Cardiac fibroblast (primary cell): Measurements from ENCODE around the gene TFG.

Experiments used
- DNase-seq, 2 donors: peaks; one replicate each; pipeline versions ENCODE4 v3.0.0 to v3.0.0-alpha.2; 2010; ENCODE audit warnings: low read depth in 2 of 2
- H3K4me3 ChIP-seq, 2 donors: replicated peaks in 1 of 2; 1 replicate in 1 of 2; 2 replicates in 1 of 2; pipeline ENCODE4 v1.5.1; 2011; ENCODE audit warnings: low read depth in 2 of 2, low read length in 2 of 2, mild to moderate bottlenecking in 2 of 2, moderate library complexity in 1 of 2
- CTCF ChIP-seq: IDR thresholded peaks from one replicate; pipeline ENCODE4 v1.5.1; 2011; ENCODE audit warnings: low read depth, mild to moderate bottlenecking, low read length, inconsistent platforms

The TFG gene

GRCh38 chr3:100717637-100718487 lies 8.6 kb downstream of the TFG start:
- no peak overlapping the region for H3K4me3 ChIP-seq
- no peak for TF ChIP-seq CTCF
- DNase-seq = no peak

GRCh38 chr3:100719136-100719535 lies 9.8 kb downstream of the TFG start:
- no peak for TF ChIP-seq CTCF
- H3K4me3 ChIP-seq = no peak overlapping the region
- DNase-seq = no peak

GRCh38 chr3:100720426-100720825 lies 11.1 kb downstream of the TFG start:
- no peak overlapping the region for H3K4me3 ChIP-seq
- DNase-seq = no peak
- TF ChIP-seq CTCF = no peak

GRCh38 chr3:100725935-100726513 lies 16.7 kb downstream of the TFG start:
- H3K4me3 ChIP-seq = no peak overlapping the region
- DNase-seq = no peak
- TF ChIP-seq CTCF = no peak

GRCh38 chr3:100726706-100727105 lies 17.4 kb downstream of the TFG start:
- no peak for TF ChIP-seq CTCF
- DNase-seq = no peak
- no peak overlapping the region for H3K4me3 ChIP-seq

- TF ChIP-seq CTCF = no peak
Measured at GRCh38 chr3:100730524-100730923, 21.2 kb downstream of the TFG start.

More at GRCh38 chr3:100730524-100730923, 21.2 kb downstream of the TFG start:
- no peak for DNase-seq
- H3K4me3 ChIP-seq = no peak overlapping the region
